Effector CD4-positive, alpha-beta T cell (primary cell): ENCODE results near the gene ZFC3H1.
"Not testable (repeated sequence)": the region's sequence is repeated elsewhere in the genome, so short reads cannot be mapped to it uniquely, and the experiment has no call there.

ENCODE experiments used
- DNase-seq: peaks from one replicate; pipeline ENCODE4 v3.0.0-alpha.2; 2020

The ZFC3H1 gene

GRCh38 chr12:71569885-71570284 is 93.8 kb downstream of the ZFC3H1 start:
- DNase-seq: not testable (repeated sequence)

- DNase-seq: no peak
Measured at GRCh38 chr12:71567537-71567936, 96.1 kb downstream of the ZFC3H1 start.

GRCh38 chr12:71566655-71567054 is 97.0 kb downstream of the ZFC3H1 start:
- DNase-seq: no peak

- DNase-seq: no peak
Measured at GRCh38 chr12:71565535-71565934, 98.1 kb downstream of the ZFC3H1 start.

GRCh38 chr12:71562676-71563595 is 100.7 kb downstream of the ZFC3H1 start:
- DNase-seq: no peak
